K562 (cell line): ENCODE data around the gene RABL6. TPM values are rescaled to one million over a fixed set of nuclear protein-coding genes. Genes with fewer than 3 reads are reported as not detected.

Experiments
- C11orf30 ChIP-seq: fragments of 450-650 bp; IDR thresholded peaks from 2 replicates; pipeline ENCODE4 v1.6.1; 2016; ENCODE audit warnings: low read depth, mild to moderate bottlenecking
- GABPB1 ChIP-seq: sonication (generic); formaldehyde crosslinking; IDR thresholded peaks from 2 replicates; pipeline ENCODE4 v1.8.0; 2022; ENCODE audit warnings: mild to moderate bottlenecking, missing genetic modification reagents
- GTF2E2 ChIP-seq: fragments of 200-800 bp; sonication (Bioruptor generic); IDR thresholded peaks from 2 replicates; pipeline ENCODE4 v1.6.1; 2016; ENCODE audit warnings: missing genetic modification characterization, missing compliant biosample characterization
- MAZ ChIP-seq, 2 experiments: fragments of 450-650 bp in 1 of 2; sonication (generic) in 1 of 2; formaldehyde crosslinking; IDR thresholded peaks in 1 of 2; conservative IDR thresholded peaks in 1 of 2; 2 replicates each; pipeline versions ENCODE4 v1.4.0 to v1.5.0; 2020; ENCODE audit warnings: mild to moderate bottlenecking in 1 of 2, missing genetic modification reagents in 1 of 2
- POLR3G ChIP-seq: IDR thresholded peaks from 2 replicates; pipeline ENCODE4 v1.6.1; 2011; ENCODE audit not compliant: insufficient read length, insufficient replicate concordance; ENCODE audit errors: extremely low read depth
- RBM34 ChIP-seq: fragments of 200-400 bp; formaldehyde crosslinking; IDR thresholded peaks from 2 replicates; pipeline ENCODE4 v1.6.1; 2018; ENCODE audit warnings: low read length, borderline replicate concordance; ENCODE audit not compliant: insufficient read depth
- TAF7 ChIP-seq: fragments of 450-650 bp; IDR thresholded peaks from 2 replicates; pipeline ENCODE4 v1.6.1; 2016; ENCODE audit warnings: missing genetic modification characterization, missing compliant biosample characterization
- TAL1 ChIP-seq: fragments of 450-650 bp; IDR thresholded peaks from 2 replicates; pipeline ENCODE4 v1.6.1; 2016; ENCODE audit warnings: mild to moderate bottlenecking
- ZNF347 ChIP-seq: fragments of 450-650 bp; formaldehyde crosslinking; IDR thresholded peaks from 2 replicates; pipeline ENCODE4 v1.4.0; 2020; ENCODE audit warnings: low read depth, mild to moderate bottlenecking, moderate library complexity
- ZNF551 ChIP-seq: fragments of 250-450 bp; sonication (Bioruptor Pico); IDR thresholded peaks from 2 replicates; pipeline ENCODE4 v1.5.0; 2021; ENCODE audit warnings: mild to moderate bottlenecking, moderate library complexity
- polyA plus RNA-seq, 8 experiments: library from polyadenylated mRNA; depleted of rRNA in 4 of 8; stranded (reverse) in 5 of 8; unstranded in 3 of 8; fragments of >200 nt; fragmentation: Nextera tagmentation in 2 of 8; fragmentation: Illumina TruSeq in 1 of 8; extraction: Ambion mirVana in 2 of 8; extraction: Trizol in 1 of 8; gene quantifications; 2 replicates each; pipeline versions ENCODE4 v1.2.1 to v1.2.3, GENCODE V29; 2011 to 2014; ENCODE audit warnings: inconsistent platforms in 1 of 8, missing spikeins in 1 of 8
- total RNA-seq, 7 experiments: library from RNA; depleted of rRNA in 6 of 7; stranded (reverse); fragments of >200 nt in 6 of 7; fragmentation: Illumina TruSeq in 2 of 7; extraction: Trizol in 2 of 7; gene quantifications; 2 replicates each; pipeline versions ENCODE4 v1.2.1 to v1.2.3, GENCODE V29; 2011 to 2021; ENCODE audit warnings: low replicate concordance in 1 of 7
- TF ChIP-seq, protein P1 (sequence below): sonication (generic); formaldehyde crosslinking; IDR thresholded peaks from 2 replicates; pipeline ENCODE4 v1.4.0; 2020; ENCODE audit warnings: mild to moderate bottlenecking, missing genetic modification reagents
- TF ChIP-seq, protein P2 (sequence below), 3 experiments: IDR thresholded peaks in 2 of 3; conservative IDR thresholded peaks in 1 of 3; 2 replicates each; pipeline ENCODE4 v1.5.1; 2011 to 2012; ENCODE audit warnings: low read length in 3 of 3, mild to moderate bottlenecking in 3 of 3, control low read depth in 2 of 3, improper control_type of control experiment in 1 of 3, inconsistent platforms in 1 of 3, low read depth in 1 of 3, mixed read lengths in 1 of 3, moderate library complexity in 1 of 3; ENCODE audit not compliant: insufficient read depth in 2 of 3
- TF ChIP-seq, protein P3 (sequence below): IDR thresholded peaks from 2 replicates; pipeline ENCODE4 v1.6.1; 2012; ENCODE audit warnings: low read depth, low read length, improper control_type of control experiment, borderline replicate concordance
- TF ChIP-seq, protein P4 (sequence below): fragments of 250-450 bp; sonication (Bioruptor Pico); IDR thresholded peaks from 2 replicates; pipeline ENCODE4 v1.4.0; 2020

The RABL6 gene
- total and polyA plus RNA-seq, 9 of the 15 experiments (the other 6 are each of a cell fraction or from before 2014, with no cell fraction given) = 5.6 to 181 (median 84.5) TPM

DNA sequence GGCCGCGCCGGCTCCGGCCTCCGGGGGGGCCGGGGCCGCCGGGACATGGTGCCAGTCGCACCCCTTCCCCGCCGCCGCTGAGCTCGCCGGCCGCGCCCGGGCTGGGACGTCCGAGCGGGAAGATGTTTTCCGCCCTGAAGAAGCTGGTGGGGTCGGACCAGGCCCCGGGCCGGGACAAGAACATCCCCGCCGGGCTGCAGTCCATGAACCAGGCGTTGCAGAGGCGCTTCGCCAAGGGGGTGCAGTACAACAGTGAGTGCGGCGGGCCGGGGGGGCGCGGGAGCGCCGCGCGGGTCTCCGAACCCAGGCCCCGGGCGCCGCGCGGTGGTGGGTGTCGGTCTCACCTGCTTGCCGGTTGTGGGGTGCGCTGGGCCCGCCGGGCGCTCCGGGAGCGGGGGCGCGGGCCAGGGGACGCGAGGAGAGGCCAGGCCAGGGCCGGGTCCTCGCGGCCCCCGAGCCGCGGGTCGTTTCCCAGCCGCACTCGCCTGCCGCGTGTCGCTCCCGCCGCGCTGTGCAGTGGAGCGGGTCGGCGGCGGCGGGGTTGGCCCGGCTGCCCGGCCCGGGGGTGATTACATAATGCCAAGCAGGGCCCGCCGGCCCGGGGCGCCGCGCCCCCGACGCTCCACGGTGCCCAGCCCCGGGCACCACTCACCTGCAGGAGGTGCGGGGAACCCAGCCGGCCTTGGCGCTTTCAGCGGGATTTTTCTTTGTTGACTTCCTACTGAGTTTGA lies 492 bp downstream of the RABL6 start (continued):
- no peak for TF ChIP-seq TAL1
- 0 out of 2 replicates have a peak, but pooled peaks have one; percentile 8 for TF ChIP-seq GTF2E2 (tag)
- TF ChIP-seq, protein P1, sequence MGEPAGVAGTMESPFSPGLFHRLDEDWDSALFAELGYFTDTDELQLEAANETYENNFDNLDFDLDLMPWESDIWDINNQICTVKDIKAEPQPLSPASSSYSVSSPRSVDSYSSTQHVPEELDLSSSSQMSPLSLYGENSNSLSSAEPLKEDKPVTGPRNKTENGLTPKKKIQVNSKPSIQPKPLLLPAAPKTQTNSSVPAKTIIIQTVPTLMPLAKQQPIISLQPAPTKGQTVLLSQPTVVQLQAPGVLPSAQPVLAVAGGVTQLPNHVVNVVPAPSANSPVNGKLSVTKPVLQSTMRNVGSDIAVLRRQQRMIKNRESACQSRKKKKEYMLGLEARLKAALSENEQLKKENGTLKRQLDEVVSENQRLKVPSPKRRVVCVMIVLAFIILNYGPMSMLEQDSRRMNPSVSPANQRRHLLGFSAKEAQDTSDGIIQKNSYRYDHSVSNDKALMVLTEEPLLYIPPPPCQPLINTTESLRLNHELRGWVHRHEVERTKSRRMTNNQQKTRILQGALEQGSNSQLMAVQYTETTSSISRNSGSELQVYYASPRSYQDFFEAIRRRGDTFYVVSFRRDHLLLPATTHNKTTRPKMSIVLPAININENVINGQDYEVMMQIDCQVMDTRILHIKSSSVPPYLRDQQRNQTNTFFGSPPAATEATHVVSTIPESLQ (CRISPR knock-in tag) = no peak
- no peak for TF ChIP-seq ZNF551 (CRISPR knock-in tag)
- TF ChIP-seq MAZ (CRISPR knock-in tag; conservative IDR thresholded peaks at IDR 0.05 in 1 of 2, IDR thresholded peaks at IDR 0.05 in 1 of 2) = no peak
- no peak for TF ChIP-seq RBM34
- no peak for TF ChIP-seq ZNF347
- no peak for TF ChIP-seq C11orf30
- no peak for TF ChIP-seq POLR3G
- TF ChIP-seq, protein P2, sequence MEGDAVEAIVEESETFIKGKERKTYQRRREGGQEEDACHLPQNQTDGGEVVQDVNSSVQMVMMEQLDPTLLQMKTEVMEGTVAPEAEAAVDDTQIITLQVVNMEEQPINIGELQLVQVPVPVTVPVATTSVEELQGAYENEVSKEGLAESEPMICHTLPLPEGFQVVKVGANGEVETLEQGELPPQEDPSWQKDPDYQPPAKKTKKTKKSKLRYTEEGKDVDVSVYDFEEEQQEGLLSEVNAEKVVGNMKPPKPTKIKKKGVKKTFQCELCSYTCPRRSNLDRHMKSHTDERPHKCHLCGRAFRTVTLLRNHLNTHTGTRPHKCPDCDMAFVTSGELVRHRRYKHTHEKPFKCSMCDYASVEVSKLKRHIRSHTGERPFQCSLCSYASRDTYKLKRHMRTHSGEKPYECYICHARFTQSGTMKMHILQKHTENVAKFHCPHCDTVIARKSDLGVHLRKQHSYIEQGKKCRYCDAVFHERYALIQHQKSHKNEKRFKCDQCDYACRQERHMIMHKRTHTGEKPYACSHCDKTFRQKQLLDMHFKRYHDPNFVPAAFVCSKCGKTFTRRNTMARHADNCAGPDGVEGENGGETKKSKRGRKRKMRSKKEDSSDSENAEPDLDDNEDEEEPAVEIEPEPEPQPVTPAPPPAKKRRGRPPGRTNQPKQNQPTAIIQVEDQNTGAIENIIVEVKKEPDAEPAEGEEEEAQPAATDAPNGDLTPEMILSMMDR (IDR thresholded peaks at IDR 0.05 in 2 of 3, conservative IDR thresholded peaks at IDR 0.05 in 1 of 3; ENCODE audit: insufficient read depth in 2 of 3, low read depth in 1 of 3, low read length in 3 of 3) = peak in 1 of 3 experiments; percentile 60; a peak in 2 of 6 replicates
- TF ChIP-seq, protein P3, sequence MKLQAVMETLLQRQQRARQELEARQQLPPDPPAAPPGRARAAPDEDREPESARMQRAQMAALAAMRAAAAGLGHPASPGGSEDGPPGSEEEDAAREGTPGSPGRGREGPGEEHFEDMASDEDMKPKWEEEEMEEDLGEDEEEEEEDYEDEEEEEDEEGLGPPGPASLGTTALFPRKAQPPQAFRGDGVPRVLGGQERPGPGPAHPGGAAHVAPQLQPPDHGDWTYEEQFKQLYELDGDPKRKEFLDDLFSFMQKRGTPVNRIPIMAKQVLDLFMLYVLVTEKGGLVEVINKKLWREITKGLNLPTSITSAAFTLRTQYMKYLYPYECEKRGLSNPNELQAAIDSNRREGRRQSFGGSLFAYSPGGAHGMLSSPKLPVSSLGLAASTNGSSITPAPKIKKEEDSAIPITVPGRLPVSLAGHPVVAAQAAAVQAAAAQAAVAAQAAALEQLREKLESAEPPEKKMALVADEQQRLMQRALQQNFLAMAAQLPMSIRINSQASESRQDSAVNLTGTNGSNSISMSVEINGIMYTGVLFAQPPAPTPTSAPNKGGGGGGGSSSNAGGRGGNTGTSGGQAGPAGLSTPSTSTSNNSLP = no peak
- no peak for TF ChIP-seq TAF7 (tag)
- no peak for TF ChIP-seq GABPB1
- TF ChIP-seq, protein P4, sequence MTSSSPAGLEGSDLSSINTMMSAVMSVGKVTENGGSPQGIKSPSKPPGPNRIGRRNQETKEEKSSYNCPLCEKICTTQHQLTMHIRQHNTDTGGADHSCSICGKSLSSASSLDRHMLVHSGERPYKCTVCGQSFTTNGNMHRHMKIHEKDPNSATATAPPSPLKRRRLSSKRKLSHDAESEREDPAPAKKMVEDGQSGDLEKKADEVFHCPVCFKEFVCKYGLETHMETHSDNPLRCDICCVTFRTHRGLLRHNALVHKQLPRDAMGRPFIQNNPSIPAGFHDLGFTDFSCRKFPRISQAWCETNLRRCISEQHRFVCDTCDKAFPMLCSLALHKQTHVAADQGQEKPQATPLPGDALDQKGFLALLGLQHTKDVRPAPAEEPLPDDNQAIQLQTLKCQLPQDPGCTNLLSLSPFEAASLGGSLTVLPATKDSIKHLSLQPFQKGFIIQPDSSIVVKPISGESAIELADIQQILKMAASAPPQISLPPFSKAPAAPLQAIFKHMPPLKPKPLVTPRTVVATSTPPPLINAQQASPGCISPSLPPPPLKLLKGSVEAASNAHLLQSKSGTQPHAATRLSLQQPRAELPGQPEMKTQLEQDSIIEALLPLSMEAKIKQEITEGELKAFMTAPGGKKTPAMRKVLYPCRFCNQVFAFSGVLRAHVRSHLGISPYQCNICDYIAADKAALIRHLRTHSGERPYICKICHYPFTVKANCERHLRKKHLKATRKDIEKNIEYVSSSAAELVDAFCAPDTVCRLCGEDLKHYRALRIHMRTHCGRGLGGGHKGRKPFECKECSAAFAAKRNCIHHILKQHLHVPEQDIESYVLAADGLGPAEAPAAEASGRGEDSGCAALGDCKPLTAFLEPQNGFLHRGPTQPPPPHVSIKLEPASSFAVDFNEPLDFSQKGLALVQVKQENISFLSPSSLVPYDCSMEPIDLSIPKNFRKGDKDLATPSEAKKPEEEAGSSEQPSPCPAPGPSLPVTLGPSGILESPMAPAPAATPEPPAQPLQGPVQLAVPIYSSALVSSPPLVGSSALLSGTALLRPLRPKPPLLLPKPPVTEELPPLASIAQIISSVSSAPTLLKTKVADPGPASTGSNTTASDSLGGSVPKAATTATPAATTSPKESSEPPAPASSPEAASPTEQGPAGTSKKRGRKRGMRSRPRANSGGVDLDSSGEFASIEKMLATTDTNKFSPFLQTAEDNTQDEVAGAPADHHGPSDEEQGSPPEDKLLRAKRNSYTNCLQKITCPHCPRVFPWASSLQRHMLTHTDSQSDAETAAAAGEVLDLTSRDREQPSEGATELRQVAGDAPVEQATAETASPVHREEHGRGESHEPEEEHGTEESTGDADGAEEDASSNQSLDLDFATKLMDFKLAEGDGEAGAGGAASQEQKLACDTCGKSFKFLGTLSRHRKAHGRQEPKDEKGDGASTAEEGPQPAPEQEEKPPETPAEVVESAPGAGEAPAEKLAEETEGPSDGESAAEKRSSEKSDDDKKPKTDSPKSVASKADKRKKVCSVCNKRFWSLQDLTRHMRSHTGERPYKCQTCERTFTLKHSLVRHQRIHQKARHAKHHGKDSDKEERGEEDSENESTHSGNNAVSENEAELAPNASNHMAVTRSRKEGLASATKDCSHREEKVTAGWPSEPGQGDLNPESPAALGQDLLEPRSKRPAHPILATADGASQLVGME (CRISPR knock-in tag) = no peak
